Activated T-helper 1 cell treated with Interleukin-2 at 50 U/mL for 16 hours (primary cell): ENCODE results near the gene BMF.

Experiments
- DNase-seq: peaks from one replicate; pipeline ENCODE4 v3.0.0-alpha.2; 2020; ENCODE audit warnings: low read depth

The BMF gene

DNA sequence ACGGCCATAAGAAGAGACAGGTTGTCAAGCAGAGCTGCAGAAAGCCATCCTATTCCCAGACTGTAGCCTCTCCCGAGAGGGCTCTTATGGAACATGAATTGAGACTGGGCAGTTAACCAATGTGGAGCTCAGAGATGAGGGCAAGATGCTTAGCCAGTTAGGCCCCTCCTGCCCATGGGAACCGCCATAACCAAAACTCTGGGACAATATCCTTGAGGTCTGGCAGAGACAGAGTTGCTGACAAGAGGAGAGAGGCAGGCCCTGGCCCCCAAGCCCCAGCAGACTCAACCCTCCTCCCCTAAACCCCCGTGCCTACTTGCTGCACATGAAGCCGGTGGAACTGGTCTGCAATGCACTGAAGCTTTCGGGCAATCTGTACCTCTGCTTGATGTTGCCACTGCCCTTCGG lies 4.8 kb downstream of the BMF start:
- DNase-seq = no peak

DNA sequence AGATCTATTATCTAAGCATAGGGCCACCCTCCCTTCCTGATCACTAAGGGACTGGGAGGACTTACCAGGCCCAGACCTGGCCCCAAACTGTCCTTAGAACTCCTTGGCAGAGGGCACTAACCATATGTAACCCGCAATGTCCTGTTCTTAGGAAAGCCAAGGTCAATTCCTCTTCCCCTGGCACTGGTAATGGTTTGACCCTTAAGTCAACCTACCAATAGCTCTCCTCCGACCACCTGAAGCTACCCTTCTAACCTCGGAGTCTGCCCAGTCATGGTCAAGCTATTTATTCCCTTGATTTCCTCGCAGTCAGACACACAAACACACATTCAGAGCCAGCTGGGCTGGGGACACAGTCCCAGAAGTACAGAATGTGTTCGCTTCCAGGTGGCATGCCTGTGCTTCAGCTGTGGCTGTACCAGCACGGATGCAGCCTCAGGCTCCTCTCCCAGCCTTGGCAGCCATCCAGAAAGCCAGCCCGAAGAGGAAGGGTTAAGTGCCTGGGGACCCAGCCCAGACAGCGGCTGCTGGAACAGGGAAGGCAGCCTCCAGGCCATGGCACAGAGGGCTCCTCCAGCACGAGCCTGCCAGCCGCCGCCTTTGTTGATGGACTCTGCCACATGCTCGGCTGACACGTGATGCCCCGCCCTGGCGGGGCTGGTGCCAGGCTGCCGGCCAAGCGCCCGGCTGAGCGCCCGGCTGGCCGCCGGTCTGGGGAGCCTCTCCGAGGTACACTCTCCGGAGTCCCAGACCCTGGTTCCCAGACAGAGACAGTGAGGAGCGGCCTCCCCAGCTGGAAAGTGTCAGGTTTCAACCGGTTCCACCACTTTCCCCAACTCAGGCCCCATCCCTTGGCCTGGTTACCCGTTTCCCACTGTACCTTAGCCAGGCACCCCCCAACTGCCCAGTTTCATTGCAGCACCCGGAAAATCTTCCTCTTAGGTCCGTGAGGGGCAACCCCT lies 5.5 kb downstream of the BMF start:
- DNase-seq = no peak

DNA sequence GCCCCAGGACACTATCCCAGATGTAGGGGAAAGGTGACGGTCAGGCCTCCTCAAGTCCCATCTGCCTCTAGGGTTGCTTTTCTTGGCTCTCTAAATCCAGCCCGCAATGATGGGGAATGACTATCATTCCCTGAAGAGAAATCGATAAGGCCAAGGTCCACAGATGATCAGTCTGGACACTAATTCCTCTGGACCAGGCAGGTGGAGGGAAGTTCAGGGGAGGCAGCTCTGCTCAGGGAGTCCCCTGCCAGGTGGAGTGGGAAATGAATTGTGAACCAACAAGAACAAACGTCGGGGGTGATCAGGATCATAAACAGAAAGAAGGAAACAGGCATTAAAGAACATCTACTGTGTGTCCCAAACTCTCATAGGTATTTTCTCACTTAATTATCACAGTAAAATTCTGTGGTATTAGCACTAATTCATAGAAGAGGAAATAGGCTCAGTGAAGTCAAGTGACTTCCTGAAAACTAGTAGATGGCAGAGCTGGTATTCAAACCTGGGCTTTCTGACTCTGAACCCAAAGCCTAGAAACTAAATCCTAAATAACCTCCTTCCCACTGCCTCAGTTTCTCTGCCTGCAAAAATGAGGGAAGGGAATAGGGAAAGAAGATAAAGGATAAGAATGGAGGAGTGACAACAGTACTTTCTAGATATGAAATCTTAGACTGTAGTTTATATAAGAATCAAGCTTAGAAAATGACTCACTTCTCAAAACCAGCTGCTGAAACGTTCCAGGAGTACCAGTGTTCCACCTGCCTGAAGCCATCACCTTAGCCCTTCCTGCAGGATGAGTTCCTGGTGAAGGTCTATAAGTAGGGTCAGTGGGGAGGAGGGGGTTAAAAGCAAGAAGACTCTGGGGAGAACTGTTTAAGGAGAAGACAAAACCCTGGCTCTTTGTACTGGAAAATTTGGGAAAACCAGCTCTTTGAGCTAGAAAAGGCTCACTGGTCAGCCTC lies 7.5 kb downstream of the BMF start:
- DNase-seq = no peak

DNA sequence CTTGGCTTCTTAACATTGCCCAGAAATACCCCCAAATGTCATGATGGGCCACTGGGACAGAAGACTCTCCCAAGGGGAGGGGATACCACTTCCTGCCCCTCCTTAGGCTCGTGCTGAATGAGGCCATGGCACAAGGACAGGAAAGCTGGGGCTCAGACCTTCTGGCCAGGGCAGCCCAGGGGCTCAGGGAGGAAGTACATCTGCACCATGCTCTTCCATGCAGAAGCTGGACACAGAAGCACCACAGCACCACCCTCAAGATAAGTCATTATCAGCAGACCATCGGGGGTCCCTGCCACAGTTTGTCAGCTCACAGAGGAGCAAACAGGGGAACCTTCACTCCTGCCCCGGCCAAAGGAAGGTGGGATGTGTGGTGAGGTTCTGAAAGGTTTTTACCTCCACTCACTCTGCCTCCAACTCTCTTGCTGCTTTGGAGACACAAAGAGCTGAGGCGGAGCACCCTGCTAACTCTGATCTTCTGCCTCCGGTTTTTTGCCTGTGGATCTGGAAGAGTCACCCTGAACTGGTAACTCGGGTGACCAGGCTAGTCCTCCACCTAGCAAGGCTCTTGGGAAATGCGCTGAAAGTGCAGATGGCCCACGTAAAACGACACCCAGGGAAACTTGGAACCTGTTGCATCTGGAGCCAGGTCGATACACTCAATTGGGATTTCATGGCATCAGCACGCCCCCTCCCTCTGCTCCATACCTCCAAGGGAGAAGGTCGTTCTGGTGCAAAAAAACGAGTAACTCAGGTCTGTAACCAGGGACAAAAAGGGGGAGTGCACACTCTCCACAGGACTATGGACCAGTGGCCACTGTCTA lies 8.3 kb downstream of the BMF start:
- DNase-seq = no peak

DNA sequence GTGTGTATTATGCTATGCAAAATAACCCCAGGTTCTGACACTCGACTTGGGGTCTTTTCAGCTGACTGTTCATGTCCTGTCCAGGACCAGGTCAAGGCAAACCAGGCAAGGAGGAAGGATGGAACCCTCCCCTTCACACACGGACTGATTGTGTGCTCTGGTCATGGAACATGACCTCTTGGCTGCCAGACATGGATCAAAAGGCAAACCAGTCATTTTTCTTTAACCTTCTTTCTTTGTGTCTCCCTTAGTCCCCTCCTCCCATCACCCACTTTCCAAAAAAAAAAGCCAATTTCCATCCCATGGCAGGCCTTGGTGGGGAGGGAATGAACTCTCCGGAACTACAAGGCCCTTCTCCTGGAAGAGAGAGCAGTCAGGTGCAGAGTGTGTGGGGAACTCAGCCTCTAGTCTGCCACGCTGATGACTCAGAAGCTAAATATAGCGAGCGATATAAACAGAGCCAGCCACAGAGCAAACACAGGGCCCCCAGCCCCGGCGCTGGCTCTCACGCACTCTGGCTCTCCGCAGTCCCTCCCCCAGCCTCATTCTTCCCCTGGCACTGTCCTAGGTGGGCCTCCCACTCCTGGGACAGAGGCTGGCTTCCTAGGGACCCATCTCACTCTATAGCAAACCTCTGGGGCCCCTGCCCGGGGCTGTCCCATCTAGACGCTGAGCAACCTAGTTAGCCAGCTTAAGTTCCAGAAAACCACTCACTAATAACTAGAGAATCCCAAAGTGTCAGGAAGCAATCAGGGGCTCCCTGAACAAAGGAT lies 10.0 kb downstream of the BMF start:
- DNase-seq = peak; percentile 58

DNA sequence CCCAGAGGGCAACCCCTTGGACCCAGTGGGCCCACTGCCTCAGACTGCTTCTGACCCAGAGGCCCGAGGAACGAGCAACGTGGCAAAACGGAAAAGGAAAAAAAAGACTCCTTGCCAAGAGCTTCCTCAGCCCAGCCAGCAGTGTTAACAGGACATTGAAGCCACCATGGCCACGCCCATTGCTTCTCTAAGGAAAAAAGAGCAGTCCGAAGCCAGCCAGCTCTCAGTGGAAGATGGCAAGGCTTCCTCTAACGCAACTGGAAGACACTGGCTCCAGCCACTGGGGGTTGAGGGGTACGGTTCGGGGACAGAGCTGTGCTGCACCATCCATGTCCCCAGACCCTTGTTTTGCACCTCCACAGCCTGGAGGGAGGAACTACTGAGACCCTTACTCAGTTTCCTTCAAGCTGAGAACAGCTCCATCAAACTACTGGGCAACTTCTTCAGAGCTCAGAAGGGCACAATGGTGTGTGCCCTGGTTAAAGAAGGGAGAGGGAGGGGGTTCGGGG lies 10.7 kb downstream of the BMF start:
- no peak for DNase-seq

DNA sequence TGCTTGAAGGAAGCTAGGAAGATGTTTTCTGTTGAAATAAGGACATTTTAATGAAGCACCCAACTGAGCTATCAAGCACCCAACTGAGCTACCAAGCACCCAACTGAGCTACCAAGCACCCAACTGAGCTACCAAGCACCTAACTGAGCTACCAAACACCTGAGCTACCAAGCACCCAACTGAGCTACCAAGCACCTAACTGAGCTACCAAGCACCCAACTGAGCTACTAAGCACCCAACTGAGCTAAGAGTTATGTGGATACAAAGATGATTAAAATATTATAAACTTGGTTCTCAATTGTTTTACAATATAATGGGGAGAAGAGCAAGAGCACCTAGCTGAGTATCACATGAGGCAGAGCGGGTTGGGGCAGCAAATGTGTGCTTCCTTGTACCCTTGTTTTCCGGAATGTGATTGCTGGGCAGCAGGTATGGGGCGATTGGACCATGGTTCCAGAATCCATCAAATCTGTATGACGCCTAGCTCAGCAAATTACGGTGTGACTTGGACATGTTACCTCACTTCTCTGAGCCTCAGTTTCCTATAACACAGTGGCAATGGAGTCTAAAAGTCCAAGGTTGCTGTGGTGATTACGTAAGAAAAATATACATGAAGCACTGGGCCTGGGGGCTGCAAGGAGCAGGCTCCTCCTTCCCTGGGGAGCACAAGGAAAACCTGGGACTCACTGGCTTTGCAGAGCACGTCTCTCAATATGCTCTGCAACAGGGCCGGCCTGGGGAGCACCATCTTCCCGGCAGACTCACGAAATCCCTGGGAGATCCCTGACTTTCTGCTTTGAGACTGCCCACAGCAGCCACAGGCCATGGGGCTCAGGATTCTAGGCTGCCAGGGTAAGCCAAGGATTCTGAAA lies 11.3 kb downstream of the BMF start:
- no peak for DNase-seq

DNA sequence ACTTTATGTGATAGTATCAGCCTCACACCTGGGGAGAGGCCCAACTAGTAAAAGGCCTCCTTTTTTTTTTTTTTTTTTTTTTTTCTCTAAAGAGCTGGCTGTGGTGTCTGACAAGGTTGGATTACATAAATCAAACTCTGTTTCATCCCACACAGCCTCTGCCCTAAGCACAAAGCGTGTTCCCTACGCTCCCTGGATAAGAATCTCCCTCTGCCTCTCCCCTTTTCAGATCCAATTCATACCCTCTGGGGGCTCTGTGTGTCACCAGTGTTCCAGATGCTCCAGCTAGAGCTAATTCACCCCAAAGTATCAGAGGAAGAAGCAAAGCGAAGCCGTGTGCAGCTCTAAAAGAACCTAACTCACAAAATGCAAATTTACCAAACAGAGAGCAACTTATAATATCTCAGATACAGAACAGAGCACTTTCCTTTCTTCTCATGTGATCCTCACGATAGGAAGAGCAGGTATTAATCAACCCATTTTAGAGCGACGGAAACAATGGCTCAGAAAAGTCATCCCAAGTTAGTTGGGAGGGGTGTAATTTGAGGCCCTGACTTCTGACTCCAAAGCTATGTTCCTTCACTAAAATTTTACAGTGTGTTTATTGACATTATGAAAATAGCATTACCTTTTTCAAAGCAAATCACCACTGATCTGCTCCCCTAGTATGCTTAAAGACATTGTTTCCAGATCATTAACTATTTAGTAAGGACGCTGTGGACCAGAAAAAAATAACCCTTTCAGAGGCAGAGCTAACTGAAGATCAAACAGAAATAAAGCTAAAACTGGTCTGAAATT lies 12.4 kb downstream of the BMF start:
- no peak for DNase-seq

DNA sequence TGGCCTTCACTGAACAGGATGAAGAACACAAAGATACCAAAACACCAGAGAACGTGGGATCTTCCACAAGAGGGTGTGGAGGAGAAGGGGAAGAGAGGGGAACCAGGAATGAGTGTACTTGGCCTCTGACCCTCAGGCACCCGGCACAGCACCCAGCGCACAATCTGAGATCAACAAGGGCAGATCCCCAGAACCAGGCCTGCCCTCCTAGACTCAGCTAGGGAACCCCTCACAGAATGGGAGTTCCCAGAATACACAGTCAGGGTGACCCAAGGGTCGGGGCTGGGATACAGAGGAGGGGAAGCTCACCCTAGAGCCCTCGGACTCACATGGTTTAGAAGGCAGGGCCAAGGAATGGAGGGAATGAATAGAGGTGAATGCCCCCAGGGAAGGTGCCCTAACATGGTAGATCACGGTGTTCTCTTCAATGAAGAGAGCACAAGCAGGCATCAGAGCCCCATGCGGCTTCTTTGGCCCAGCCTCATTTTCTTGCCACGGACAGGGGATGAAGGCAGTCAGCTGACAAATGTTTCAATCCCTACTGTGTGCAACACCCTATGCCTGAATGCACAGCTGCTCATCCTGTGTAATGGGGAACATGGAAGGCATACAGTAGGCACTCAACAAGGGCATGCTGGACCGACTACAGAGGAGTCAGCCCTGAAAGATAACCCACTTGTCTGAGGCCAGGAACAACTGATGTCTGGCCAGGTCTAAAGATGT lies 13.1 kb downstream of the BMF start:
- no peak for DNase-seq

DNA sequence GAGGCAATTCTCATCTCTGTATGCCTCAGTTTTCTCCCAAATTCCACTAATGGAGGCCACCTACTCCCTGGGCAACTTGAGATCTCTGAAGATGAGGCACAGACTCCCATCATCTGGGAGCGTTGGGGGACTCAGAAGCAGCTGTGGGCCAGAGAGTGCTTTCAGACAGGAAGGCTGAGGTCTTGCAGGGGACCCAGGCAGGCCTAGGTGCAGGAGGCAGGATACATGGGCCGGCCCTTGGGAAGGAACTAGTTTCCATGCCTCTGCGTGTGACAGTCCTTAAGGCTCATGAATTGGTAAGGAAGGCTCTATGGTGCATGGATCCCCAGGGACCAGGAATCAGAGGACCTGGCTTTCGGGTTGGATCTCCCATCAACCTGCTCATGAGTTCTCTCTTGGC lies 14.5 kb downstream of the BMF start:
- DNase-seq = no peak

DNA sequence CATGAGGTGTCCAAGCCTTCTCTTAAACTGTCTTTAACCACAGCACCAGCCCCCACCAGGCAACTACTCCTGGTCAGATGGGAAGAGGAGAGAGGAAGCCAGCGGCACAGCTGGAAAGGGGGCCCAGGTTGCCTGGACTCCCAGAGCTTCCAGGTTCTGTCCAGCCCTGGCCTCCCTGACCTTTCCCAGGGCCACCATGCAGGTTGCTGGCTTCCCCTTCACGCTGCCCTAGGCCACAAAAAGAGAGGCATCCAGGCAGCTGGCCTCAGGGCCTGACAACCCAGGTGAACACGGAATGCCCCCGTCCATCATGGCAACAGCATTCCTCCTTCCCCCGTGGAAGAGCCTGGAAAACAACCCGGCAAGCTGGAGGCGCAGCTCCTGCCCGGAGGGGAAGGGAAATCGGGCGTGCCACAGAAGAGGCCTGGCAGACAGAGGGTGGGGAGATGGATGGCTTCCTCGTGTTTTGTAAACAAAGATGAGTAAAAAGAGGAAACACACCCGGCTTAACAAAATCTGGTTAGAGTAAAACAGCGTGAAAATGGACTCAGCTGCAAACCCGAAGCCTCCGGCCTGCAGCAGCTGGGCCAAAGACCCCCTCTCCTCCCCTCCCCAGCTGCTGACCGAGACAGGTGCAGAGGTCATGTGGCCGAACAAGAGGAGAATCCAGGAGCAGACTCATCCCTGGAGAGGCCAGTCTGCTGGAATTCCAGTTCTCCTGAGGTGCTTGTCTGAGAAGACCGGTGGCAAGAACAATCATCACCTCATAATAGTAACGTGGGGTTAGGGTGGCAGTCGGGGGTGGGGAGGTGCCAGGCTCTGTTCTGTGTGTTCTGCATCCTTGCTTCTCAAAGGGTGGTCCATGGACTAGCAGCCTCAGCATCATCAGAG lies 15.5 kb downstream of the BMF start:
- DNase-seq = no peak

DNA sequence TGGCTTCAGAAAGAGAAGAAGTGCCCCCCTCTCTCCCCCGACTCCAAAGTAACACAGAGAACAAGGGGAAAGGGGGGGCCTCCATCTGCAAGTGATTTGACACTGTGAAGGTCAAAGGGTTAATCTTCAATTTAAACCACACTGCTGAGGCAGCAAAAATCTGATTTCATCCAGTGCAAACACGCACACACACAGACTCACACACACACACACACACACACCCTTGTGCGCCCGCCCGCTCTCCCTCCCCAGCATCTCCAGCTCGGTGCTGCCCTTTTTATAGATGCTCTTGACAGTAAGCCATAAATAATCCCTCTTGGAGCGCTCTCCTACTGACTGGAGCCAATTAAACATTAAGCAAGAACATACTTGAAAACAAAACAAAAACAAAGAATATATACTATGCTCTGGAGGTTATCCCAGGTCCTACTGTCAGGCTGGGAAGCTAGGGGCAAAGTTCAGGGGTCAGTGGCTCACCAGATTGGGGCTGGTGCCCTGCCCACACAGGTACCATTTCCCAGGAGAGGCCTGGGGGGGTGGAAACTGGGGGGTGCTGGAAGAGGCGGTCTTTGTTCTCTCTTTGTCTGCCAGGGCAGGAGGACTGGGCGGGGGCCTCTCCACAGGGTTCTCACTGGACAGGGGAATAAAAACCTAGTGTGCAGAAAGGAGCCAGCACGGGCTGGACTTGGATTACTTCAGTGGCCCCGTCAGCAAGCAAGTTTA lies 16.3 kb downstream of the BMF start:
- DNase-seq = no peak

DNA sequence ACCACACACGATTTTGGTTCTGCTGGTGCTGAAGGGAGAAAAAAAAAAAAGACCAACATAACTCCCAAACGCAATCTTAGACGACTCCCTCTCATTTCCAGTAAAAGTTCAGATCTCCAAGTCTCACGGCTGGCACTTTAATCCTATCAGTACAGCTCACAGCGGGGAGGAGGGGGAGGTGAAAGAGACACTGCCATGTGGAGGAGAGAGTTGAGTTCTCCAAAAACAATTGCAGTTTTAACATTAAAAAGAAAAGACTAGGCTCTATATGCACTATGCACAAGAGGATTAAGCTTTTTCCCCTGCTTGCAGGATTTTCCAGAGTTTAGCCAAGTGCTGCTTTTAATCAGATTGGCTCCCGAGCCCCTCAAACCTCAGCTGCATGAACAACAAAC lies 16.8 kb downstream of the BMF start:
- DNase-seq = no peak

DNA sequence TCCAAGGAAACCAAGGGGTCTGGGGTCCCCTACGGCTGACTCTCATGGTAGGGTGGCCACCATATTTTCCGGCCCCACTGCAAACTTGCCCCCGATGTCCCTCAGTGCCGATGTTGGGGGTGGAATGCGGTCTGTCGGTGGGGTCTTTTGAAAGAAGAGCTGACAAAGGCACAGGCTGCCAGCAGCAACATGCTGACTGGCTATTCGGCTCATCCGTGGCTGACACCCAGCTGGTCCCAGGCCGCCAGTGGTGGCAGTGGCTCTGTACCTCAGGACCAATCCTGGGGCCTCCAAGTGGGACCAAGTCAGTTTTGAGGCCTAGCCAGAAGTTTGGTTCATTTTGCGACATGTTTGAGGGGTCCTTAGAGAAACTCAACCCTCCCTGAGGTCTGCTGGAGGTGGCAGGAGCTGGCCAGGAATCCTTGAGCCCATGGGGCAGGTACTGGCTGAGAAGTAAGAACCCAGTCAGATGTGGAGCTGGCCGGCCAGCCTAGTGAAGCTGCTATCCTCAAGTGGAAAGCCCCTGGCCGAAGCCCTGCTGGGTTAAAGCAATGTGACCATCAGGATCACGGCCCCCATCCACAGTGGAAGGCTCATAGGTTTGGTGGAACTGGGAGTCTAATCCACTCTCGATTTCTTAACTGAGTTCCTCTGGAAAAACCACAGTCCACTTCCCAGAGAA lies 17.8 kb downstream of the BMF start:
- no peak for DNase-seq

DNA sequence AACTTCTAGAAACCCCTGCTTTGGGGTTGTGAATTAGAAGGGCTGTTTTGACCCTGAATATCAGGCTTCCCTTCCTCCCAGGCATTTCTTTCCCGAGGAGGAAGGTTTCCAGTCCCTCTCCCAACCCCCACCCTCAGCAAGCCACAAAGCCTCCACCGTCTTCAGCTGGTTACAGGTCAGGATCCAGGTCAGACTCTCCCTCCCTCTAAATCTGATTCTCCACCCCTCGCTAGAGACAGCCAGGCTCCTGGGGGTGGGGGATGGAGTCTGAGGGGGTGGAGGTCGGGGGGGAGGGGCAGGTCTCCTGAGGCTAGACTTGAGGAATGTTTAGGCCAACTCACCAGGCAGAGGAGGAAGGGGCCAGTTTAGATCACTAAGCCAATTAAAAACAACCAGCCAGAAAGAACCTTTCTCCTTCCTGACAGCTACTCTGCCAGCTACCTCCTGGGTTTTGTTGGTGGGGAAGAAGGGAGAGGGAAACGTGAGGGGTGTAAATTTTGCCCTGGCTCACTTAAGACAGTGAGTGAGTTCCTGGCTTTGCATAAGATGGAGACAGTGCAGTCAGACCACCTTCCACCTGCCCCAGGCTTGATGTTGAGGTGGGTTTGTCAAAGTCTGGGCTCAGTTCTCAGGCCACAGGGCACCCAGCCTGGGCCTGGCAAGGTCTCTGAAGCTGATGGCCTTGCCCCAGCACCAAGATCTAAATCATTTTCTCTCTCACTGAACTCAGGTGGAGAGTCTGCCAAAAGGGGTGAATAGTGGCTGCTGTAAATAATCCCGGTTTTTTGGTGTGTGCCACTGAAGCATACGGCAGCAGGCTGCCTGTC lies 19.5 kb downstream of the BMF start:
- DNase-seq = no peak
